Testis (tissue), 3 donors: ENCODE measurements around the gene SMIM36. TPM values are rescaled to one million over a fixed set of nuclear protein-coding genes. Genes with fewer than 3 reads are reported as not detected.

Source experiments
- DNase-seq: peaks from one replicate; pipeline ENCODE4 v3.0.0-alpha.2; 2019
- H3K27ac ChIP-seq, 2 donors: fragments of 200-600 bp; sonication (generic); one replicate each; pipeline ENCODE4 v1.5.1; 2019
- H3K27me3 ChIP-seq: fragments of 200-600 bp; sonication (generic); one replicate; pipeline ENCODE4 v1.5.1; 2019
- H3K36me3 ChIP-seq: fragments of 200-600 bp; sonication (generic); one replicate; pipeline ENCODE4 v1.5.1; 2017; ENCODE audit warnings: low read depth; ENCODE audit errors: missing control alignments
- H3K4me1 ChIP-seq: fragments of 200-600 bp; sonication (generic); one replicate; pipeline ENCODE4 v1.5.1; 2019
- H3K4me3 ChIP-seq, 2 donors: fragments of 200-600 bp; sonication (generic); one replicate each; pipeline ENCODE4 v1.5.1; 2017 to 2019
- H3K9me3 ChIP-seq: fragments of 200-600 bp; sonication (generic); one replicate; pipeline ENCODE4 v1.5.1; 2017
- CTCF ChIP-seq, 3 experiments: fragments of 450-650 bp in 2 of 3; fragments of 200-600 bp in 1 of 3; sonication (generic) in 1 of 3; IDR thresholded peaks; one replicate each; pipeline ENCODE4 v1.5.1; 2016 to 2019; ENCODE audit warnings: antibody characterized with exemption in 3 of 3, mild to moderate bottlenecking in 2 of 3, moderate library complexity in 1 of 3
- POLR2A ChIP-seq: fragments of 450-650 bp; IDR thresholded peaks from one replicate; pipeline ENCODE4 v1.6.1; 2017; ENCODE audit warnings: antibody characterized with exemption, mild to moderate bottlenecking, moderate library complexity
- WGBS, 2 donors: methylation state at CpG; one replicate each; pipeline ENCODE4 v1.1.5; 2018; 5-methylcytosine and 5-hydroxymethylcytosine counted together
- intact Hi-C: fragments of 100-400 bp; cut with DNase I; formaldehyde crosslinking; loops from one replicate; pipeline ENCODE4 v1.15.1; 2023; ENCODE audit warnings: low total_unique reads
- polyA plus RNA-seq: library from polyadenylated mRNA; stranded (reverse); fragments of 350-450 nt; fragmentation: Illumina TruSeq; extraction: RNeasy Lipid Tissue Mini Kit (QIAGEN cat#74804); gene quantifications from one replicate; pipeline ENCODE4 v1.2.3, GENCODE V29; 2014; ENCODE audit warnings: low read depth, low replicate concordance; ENCODE audit not compliant: insufficient read depth
- total RNA-seq, 2 donors: library from RNA; depleted of rRNA; stranded (reverse); fragments of >200 nt; gene quantifications; one replicate each; pipeline ENCODE4 v1.2.3, GENCODE V29; 2016

The SMIM36 gene
- total and polyA plus RNA-seq, 3 donors from 2014 or later, result 0.55 to 26.0 (median 9.5) TPM

DNA sequence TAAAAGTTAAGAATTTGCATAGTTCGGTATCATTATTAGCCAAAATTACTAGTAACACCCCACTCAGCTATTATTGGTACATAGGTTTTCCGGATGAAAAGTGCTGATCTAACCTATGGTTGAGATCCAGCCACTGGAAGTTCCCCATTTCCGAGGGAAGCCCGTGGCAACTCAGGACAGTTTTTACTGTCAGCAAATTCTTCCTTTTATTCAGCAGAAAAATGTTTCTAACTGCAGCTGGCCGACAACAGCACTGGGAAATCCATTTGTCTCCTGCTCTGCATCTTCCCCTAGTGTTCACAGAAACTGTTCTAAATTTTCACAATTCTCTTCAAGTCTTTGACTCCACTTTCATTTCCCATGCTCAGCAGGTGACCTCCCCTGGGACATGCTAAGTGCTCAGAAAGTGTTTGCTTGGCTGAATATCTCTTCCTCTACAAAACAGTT lies 74.1 kb downstream of the SMIM36 start:
- no peak for DNase-seq
- Histone ChIP-seq H3K36me3 (no peaks in the 10 kb centered on the region), H3K4me1 (peaks cover 20% of the 10 kb centered on the region), H3K4me3 (no peak overlapping the region), H3K9me3 (no peaks in the 10 kb centered on the region), H3K27me3 (no peaks in the 10 kb centered on the region), H3K27ac (no peak overlapping the region)
- TF ChIP-seq POLR2A (no peak), CTCF (IDR thresholded peaks at IDR 0.05) (no peak)
- WGBS, 2 donors, result 49 to 66% methylated on average over 5 of the region's 5 CpGs
- intact Hi-C loops, result no loop called here

GRCh38 chr17:55436224-55437158 lies 74.8 kb downstream of the SMIM36 start:
- H3K4me3 ChIP-seq, result no peak overlapping the region
- no peaks in the 10 kb centered on the region for H3K9me3 ChIP-seq
- H3K4me1 ChIP-seq, result peaks cover 15% of the 10 kb centered on the region
- H3K27ac ChIP-seq, result no peak overlapping the region
- WGBS, 2 donors, result 89 to 93% methylated on average over 4 of the region's 4 CpGs
- TF ChIP-seq POLR2A (no peak), CTCF (IDR thresholded peaks at IDR 0.05) (no peak)
- H3K36me3 ChIP-seq, result no peaks in the 10 kb centered on the region
- no peaks in the 10 kb centered on the region for H3K27me3 ChIP-seq
- DNase-seq, result no peak
- intact Hi-C loops, result no loop called here

DNA sequence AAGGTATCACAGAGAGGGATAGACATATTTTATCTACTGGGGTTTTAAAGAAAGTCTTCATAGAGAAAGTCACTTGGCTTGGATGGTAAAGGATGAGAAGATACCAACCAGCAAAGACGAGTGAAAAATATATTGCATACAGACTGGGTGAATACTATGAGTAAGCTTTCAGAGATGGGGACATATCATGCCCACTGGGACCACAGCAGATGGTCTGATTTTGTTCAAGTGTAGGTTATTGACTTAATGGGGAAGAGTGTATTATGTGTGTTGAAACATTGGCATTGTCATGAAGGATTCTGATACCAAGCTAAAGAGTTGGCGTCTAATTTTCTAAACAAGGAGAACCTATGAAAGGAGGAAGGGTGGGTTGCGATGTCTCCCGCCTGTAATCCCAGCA lies 75.8 kb downstream of the SMIM36 start:
- intact Hi-C loops, result no loop called here
- Histone ChIP-seq H3K4me1 (peaks cover 5% of the 10 kb centered on the region), H3K27ac (no peak overlapping the region), H3K4me3 (no peak overlapping the region), H3K36me3 (no peaks in the 10 kb centered on the region), H3K9me3 (no peaks in the 10 kb centered on the region), H3K27me3 (no peaks in the 10 kb centered on the region)
- DNase-seq, result no peak
- no peak for TF ChIP-seq CTCF (IDR thresholded peaks at IDR 0.05)
- no peak for TF ChIP-seq POLR2A
- 68 to 72% methylated on average over 4 of the region's 4 CpGs for WGBS, 2 donors

- DNase-seq, result no peak
- Histone ChIP-seq H3K27ac (no peak overlapping the region), H3K27me3 (no peaks in the 10 kb centered on the region), H3K36me3 (no peaks in the 10 kb centered on the region), H3K4me1 (no peaks in the 10 kb centered on the region), H3K4me3 (no peak overlapping the region), H3K9me3 (no peaks in the 10 kb centered on the region)
- intact Hi-C loops, result no loop called here
- TF ChIP-seq POLR2A, result no peak
- TF ChIP-seq CTCF (IDR thresholded peaks at IDR 0.05), result no peak
- 93 to 100% methylated on average over 1 of the region's 1 CpG for WGBS, 2 donors
Measured at GRCh38 chr17:55434721-55435120, 76.5 kb downstream of the SMIM36 start.
